ENCODE measurements around the gene MIDN.

DNA sequence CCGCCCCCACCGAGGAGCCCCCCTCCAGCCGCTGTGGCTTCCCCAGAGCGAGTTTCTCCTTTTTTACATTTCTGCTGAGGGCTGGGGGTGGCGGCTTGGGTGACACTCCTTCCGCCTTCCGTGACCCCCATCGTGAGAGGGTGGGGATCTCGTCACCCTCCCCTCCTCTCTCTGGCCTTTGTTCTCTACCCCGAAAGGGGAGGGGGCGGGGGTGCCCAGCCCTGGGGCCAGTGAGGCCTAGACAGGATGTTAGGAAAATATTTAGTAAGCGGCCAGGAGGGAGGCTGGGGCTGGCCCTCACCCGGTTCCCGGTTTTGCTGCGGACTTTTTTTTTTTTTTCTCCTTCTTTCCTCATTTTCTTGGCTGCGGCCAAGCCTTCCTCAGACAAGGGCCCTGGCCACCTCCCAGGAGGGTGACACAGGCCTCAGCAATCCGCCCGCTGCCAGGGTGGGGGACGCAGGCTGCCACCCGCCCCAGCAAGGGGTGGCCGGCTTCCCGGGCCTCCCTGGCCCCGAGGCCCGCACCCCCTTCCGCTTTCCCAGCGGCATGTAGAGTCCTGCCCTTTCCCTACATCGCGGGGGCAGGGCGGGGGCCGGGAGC is 3.9 kb downstream of the MIDN start:
- peak in 1 of 2 experiments; percentile 59; a peak in 3 of 5 replicates for TF ChIP-seq JUN (IDR thresholded peaks at IDR 0.05)
- no peak for TF ChIP-seq POLR2A (IDR thresholded peaks at IDR 0.05; ENCODE audit: low read length)

Measured in A549 (cell line).